GM18951 (cell line): Measurements from ENCODE around the gene LRCH2.
"Not testable (repeated sequence)": the region's sequence is repeated elsewhere in the genome, so short reads cannot be mapped to it uniquely, and the experiment has no call there.

Experiments used
- POLR2A ChIP-seq: IDR thresholded peaks from 4 replicates; pipeline ENCODE4 v1.6.1; 2011; ENCODE audit warnings: mild to moderate bottlenecking; ENCODE audit not compliant: insufficient read length, insufficient read depth; ENCODE audit errors: extremely low read depth
- in situ Hi-C: fragments of 300-500 bp; cut with MboI; formaldehyde crosslinking; loops from one replicate; pipeline ENCODE4 v1.12.0; 2022; ENCODE audit warnings: low sequenced_read_pairs, mixed read lengths, inconsistent platforms; ENCODE audit not compliant: unreplicated experiment

The LRCH2 gene

GRCh38 chrX:115232933-115233496 lies 881 bp downstream of the LRCH2 start:
- TF ChIP-seq POLR2A, result no peak
- in situ Hi-C loops, result no loop called here

- no peak for TF ChIP-seq POLR2A
- in situ Hi-C loops, result no loop called here
Measured at GRCh38 chrX:115229337-115230003, 4.4 kb downstream of the LRCH2 start.

GRCh38 chrX:115226929-115227328 lies 7.0 kb downstream of the LRCH2 start:
- TF ChIP-seq POLR2A, result no peak
- in situ Hi-C loops, result no loop called here

GRCh38 chrX:115217346-115217745 lies 16.6 kb downstream of the LRCH2 start:
- in situ Hi-C loops, result not testable (repeated sequence)

- in situ Hi-C loops, result no loop called here
- no peak for TF ChIP-seq POLR2A
Measured at GRCh38 chrX:115214605-115215004, 19.3 kb downstream of the LRCH2 start.

GRCh38 chrX:115214151-115214550 lies 19.7 kb downstream of the LRCH2 start:
- in situ Hi-C loops, result no loop called here
- no peak for TF ChIP-seq POLR2A

- in situ Hi-C loops, result not testable (repeated sequence)
Measured at GRCh38 chrX:115209547-115209946, 24.3 kb downstream of the LRCH2 start.

- in situ Hi-C loops, result no loop called here
- no peak for TF ChIP-seq POLR2A
Measured at GRCh38 chrX:115204040-115204439, 29.9 kb downstream of the LRCH2 start.

GRCh38 chrX:115192244-115192700 lies 41.6 kb downstream of the LRCH2 start:
- in situ Hi-C loops, result no loop called here
- no peak for TF ChIP-seq POLR2A

- in situ Hi-C loops, result no loop called here
- TF ChIP-seq POLR2A, result no peak
Measured at GRCh38 chrX:115191490-115192243, 42.2 kb downstream of the LRCH2 start.

- TF ChIP-seq POLR2A, result no peak
- in situ Hi-C loops, result no loop called here
Measured at GRCh38 chrX:115190636-115191489, 43.0 kb downstream of the LRCH2 start.

- in situ Hi-C loops, result no loop called here
- no peak for TF ChIP-seq POLR2A
Measured at GRCh38 chrX:115189646-115190635, 44.0 kb downstream of the LRCH2 start.
